Ishikawa (cell line): ENCODE measurements around the gene ACOX3.

ENCODE experiments used
- CEBPB ChIP-seq: IDR thresholded peaks from 2 replicates; pipeline ENCODE4 v1.6.1; 2012
- CREB1 ChIP-seq: IDR thresholded peaks from 2 replicates; pipeline ENCODE4 v1.6.1; 2012; ENCODE audit warnings: low read depth
- NFIC ChIP-seq: IDR thresholded peaks from 2 replicates; pipeline ENCODE4 v1.6.1; 2012
- TAF1 ChIP-seq: IDR thresholded peaks from 2 replicates; pipeline ENCODE4 v1.6.1; 2012; ENCODE audit warnings: low read depth, mild to moderate bottlenecking
- TCF12 ChIP-seq: IDR thresholded peaks from 2 replicates; pipeline ENCODE4 v1.6.1; 2012; ENCODE audit warnings: low read depth
- YY1 ChIP-seq: IDR thresholded peaks from 2 replicates; pipeline ENCODE4 v1.6.1; 2012; ENCODE audit warnings: low read depth
- TF ChIP-seq, protein P1 (sequence below): IDR thresholded peaks from 2 replicates; pipeline ENCODE4 v1.6.1; 2012

DNA sequence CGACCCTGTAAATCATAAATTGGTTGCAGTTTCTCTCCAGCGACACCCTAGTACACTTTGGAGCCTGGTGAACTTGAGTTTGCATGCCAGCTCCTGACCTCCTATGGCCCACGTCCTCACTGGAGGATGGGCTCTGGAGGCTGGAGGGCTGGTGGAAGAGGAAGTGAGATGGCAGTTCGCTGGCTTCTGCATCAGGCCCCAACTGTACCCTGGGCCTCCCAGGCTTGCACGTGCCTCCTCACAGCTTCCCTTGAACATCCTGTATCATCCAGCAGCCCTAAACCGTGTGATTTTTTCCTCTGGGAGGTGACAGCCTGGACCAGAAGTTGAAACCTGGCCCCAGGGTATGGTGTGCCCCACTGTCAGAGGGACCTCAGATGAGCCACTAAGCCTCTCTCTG lies 92.5 kb downstream of the ACOX3 start:
- TF ChIP-seq YY1: no peak
- TF ChIP-seq TCF12: no peak
- no peak for TF ChIP-seq NFIC
- TF ChIP-seq TAF1: no peak
- no peak for TF ChIP-seq CEBPB
- no peak for TF ChIP-seq CREB1
- TF ChIP-seq, protein P1, sequence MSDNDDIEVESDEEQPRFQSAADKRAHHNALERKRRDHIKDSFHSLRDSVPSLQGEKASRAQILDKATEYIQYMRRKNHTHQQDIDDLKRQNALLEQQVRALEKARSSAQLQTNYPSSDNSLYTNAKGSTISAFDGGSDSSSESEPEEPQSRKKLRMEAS: no peak
